Gastrocnemius medialis (tissue), 4 donors: Measurements from ENCODE around the gene SND1.

ENCODE experiments used
- CTCF ChIP-seq, 5 experiments: fragments of 450-650 bp in 3 of 5; fragments of 200-600 bp in 2 of 5; sonication (generic) in 2 of 5; IDR thresholded peaks in 4 of 5; conservative IDR thresholded peaks in 1 of 5; 1 replicate in 4 of 5; 2 replicates in 1 of 5; pipeline ENCODE4 v1.5.1; 2016 to 2019; ENCODE audit warnings: antibody characterized with exemption in 5 of 5, mild to moderate bottlenecking in 3 of 5, moderate library complexity in 3 of 5
- POLR2A ChIP-seq, 2 donors: fragments of 450-650 bp; IDR thresholded peaks; one replicate each; pipeline ENCODE4 v1.6.1; 2017; ENCODE audit warnings: antibody characterized with exemption in 2 of 2, mild to moderate bottlenecking in 2 of 2, moderate library complexity in 2 of 2

- TF ChIP-seq CTCF (IDR thresholded peaks at IDR 0.05 in 4 of 5, conservative IDR thresholded peaks at IDR 0.05 in 1 of 5), result no peak
- no peak for TF ChIP-seq POLR2A (IDR thresholded peaks at IDR 0.05)
Measured at GRCh38 chr7:127765150-127765549, 113.2 kb downstream of the SND1 start.
